ACHN (cell line): ENCODE data around the gene AP1G2.
A peak's percentile ranks its signal among the peaks of the same experiment; 100 is the strongest.
"Not testable (repeated sequence)": the region's sequence is repeated elsewhere in the genome, so short reads cannot be mapped to it uniquely, and the experiment has no call there.

Source experiments
- DNase-seq: peaks from one replicate; pipeline ENCODE4 v3.0.0-alpha.2; 2015
- in situ Hi-C: cut with HindIII; loops from 2 replicates; pipeline ENCODE4 v1.10.0; 2017; ENCODE audit warnings: low sequenced_read_pairs, low pct_ligation_motif_present, low pct_unique_long_range_greater_than_20kb

AP1G2 gene

DNA sequence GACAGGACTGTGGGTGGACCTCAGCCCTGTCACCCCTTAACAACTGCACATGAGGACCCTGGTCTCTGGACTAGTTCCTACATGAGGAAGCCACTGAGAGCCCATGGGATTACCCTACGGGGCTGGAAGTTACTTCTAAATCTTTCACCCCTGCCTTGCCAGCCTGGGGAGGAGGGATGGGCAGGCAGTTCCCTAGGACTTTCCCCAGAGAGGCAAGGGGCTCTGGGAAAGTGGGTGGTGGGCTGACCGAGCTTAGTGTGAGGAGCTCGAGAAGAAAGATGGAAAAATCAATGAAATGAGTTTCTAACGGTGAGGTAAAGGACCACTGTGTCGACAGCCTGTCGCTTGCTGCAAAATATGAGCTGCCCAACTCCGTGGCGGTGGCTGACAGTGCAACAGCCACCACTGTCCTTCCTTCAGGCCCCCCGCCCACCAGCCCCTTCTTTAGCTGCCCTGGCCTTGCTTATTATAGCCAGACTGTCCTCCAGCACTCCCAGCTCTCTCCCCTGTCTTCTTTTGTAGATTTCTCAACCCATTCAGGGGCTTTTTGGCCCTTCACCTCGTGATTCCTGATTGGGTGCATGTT is 21.0 kb downstream of the AP1G2 start:
- in situ Hi-C loops = no loop called here

DNA sequence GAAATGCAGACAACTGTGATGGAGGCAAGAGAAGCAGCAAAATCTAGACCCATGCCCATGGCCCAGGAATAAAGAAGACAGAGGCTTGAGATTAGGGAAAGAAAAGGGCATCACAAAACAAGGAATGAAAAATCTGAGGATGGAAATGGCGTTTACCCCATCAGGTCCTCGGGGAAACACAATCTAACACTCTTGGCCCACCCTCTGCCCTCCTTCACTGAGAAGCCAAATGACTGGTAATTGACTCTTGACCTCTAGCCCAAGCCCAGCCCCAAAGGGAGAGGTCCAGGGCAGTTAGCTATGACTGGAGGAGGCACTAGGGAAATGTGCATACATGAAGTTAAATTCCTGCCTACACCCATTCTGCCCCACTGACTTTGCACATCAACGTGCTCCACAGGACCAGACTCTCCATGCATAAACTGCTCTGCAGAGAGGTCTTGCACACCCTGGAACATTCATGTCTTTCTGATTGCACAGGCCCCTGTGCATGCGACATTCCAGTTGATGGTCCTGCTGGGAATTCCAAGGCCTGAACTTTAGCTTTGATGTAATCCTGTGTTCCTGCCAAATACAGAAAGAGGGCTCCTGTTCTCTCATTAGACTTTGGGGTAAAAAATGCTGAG is 21.7 kb downstream of the AP1G2 start:
- in situ Hi-C loops = no loop called here
- DNase-seq = no peak

More for the DNA sequence above, 21.0 kb downstream of the AP1G2 start:
- DNase-seq = no peak

DNA sequence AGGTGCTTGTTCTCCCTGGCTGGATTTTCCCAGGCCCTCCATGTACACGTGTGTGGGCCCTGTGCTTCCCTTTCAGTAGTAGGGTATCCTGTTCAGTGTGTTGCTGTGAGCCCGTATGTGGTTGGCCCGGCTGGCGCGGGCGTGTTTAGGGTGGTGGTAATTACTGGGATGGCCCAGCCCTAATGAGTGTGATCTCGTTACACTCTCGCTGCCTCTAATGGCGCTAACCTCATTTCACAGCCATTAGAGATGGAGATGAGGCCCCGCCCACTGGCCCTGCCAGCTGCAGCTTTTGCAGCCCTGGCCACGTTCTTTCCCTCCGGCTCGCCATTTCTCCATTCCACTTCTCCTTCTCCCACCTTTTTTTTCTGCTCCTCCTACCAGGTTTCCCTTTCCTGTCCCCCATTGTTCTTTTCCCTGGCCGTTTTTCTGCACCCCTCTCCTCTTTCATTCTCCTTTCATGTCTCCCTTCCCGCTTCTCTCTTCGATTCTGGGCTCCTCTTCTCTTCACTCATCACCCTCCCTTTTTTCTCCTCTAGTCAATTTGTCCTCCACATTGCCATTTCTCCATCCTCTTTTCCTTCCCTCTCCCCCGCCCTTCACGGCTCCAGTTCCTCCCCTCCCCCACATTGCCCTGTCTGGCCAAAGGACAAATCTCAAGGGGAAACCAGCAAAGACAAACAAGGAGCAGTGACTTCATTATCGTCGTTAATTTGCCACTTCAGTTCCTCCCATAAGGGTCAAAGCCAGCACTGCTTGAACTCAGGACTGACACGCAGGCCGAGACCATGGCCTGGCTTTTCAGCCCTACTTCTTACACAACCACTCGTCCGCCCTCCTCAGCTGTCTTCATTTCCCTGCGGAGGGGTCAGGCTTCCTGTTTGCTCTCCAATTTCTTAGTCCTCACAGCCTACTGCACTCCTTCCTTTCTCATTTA is 22.8 kb downstream of the AP1G2 start:
- in situ Hi-C loops = no loop called here
- no peak for DNase-seq

DNA sequence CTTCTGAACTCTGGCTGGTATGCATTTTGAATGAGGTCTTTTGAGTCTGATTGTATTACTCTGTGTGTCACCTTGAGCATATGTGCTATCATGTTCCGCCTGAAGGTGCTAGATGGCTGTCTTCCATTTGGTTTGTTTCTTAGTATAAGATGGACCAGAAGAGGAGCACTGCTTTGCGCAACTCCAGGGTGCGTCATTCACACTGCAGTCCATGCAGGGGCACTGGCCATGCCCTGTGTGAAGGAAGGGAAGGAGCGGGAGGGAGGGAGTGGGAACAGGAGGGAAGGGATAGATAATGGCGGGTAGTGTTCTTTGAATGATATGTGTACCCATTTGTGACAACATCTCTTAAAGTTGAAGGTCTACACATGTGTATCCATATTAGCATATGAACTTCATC is 24.2 kb downstream of the AP1G2 start:
- in situ Hi-C loops = no loop called here
- DNase-seq = no peak

DNA sequence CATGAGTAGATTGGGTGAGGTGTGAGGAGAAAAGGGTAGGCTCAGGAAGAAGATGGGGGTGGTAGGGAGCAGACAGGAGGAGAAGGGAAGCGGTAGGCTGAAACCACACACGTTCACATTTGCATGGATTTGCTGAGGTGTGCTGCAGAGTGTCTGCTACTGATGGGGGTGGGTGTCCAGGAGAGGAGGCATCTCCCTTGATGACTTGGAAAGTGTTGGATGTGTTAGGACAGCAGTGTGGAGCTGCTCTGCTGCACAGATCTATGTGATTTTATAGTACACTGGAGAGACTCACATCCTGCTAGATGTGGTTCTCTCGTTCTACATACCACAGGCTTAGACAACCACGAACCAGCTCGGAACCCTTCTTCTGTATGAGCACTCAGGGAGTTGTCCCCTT is 25.3 kb downstream of the AP1G2 start:
- in situ Hi-C loops = no loop called here

DNA sequence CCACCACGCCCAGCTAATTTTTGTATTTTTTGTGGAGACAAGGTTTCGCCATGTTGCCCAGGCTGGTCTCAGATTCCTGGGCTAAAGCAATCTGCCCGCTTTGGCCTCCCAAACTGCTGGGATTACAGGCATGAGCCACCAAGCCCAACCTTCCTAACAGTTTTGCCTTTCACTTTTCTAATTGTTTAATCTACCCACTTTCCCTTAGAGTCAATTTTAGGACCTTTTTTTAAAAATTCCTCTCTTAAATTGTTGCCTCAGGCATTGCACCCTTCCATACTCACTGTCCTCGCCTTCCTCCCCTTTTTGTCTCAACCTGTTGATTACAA is 27.5 kb downstream of the AP1G2 start:
- in situ Hi-C loops = no loop called here
- no peak for DNase-seq

More for the DNA sequence above, 25.3 kb downstream of the AP1G2 start:
- no peak for DNase-seq

DNA sequence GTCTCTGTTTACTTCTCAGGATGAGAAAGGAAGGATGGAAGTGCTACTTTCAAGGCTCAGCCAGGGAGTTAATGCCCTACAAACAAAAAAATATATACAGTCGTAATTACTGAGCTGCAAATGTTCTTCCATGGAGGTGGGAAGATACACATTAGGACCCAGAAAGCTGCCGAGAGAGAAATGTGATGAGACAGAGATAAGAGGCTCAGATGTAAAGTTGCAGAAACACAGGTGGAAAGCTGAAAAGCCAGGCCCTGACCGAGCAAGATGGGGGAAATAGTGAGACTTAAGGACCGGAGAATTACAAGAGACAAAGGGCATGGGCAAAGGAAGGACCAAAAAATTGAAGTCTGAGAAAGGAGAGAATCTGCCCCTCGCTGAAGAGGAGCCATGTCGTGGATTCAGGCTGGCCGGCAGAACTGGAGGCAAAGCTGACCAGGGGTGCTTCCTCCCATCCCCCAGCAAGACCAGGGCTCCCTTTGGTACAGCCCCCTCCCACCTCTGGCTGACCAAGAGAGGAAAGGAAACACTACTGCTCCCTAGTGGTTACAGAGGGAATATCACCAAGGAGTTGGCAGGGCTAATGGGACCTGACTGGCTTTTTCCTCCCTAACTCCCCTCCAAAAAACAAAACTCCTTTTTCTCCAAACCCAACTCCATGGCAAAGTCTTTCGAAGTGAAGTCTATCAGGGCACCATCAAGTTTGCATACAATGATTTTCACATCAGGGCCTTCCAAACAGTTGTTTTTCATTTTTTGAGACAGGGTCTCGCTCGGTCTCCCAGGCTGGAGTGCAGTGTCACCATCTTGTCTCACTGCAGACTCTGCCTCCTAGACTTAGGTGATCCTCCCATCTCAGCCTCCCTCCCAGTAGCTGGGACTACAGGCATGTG is 28.1 kb downstream of the AP1G2 start:
- in situ Hi-C loops = no loop called here

DNA sequence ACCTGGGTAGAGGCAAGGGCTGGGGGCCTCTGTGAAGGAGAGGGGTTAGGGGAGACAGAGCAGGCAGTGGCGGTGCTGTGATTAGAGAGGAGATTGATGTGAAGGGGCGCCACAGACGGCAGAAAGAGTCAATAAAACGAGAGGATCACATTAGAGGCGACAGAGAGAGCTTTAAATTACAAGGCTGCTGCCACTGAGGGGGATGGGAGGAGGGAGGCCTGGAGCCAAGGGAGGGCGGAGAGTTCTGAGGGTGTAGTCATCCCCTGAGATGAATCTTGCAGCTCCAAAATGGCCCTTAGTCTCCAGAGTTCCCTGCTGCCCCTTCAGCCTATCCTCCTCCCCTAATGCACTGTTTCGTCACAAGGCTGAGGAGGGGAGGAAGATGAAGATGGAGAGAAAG is 28.8 kb downstream of the AP1G2 start:
- no peak for DNase-seq
- in situ Hi-C loops = no loop called here

More for the DNA sequence above, 28.1 kb downstream of the AP1G2 start:
- peak; percentile 57 for DNase-seq

DNA sequence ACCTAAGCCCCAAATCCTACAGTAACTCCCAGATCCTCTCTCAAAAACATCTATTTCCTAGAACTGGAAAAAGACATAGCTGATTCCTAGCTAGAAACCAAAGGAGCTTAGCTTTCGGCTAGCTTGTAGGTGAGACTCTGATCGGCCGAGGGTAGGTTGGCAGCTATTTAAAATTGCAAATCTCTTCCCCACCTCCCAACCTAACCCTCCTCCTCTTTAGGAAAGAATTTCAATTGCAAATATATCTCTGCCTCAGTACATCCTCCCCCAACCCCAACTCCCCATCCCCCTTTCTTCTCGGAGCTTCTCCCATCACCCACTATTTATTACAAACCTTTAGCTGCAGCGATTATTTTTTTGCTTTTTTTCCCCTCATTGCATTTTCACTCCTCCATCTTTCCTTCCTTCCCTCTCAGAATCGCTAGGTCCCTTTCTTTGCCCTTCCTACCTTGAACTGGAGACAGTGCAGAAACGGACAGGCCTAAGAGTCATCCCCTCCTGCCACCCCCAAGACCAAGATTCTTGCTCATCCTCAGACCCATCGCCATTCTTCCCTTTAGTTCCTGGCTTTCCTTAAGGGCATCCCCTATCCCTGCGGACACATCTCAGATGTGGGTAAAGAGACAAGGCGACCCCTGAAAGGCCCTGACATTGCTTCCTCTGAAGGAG is 29.4 kb downstream of the AP1G2 start:
- in situ Hi-C loops = no loop called here
- DNase-seq = no peak

DNA sequence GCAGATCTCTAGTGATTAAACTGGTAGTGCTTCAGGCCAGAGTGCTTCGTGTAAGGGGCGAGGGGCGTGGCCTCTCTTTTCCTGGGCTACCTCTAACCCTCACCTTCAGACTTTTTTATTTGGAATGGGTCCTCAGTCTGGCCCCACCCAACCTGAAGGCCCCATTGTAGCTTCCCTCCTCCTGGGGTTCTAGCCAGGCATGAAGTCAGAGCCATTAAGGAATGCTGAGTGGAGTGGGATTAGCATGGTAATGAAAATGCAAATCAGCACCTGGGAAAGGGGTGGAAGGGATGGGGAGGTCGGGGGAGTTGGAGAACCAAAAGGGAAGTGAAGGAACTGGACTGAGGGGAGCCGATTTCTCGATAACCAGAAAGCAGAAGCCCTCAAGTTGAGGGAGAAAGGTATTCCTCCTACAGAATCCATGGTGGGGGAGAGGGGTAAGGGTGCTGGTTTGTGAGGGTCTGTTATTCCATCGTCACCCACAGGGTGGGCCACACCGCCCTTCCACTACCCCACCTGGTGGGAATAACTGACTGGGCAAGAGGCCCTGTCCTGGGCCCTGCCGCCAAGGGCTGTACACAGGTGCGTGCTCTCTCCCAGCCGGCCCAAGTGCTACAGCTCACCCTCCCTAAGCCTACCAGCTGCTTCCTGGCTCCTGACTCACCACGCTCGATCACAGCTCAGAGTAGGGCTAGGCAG is 30.1 kb downstream of the AP1G2 start:
- peak; percentile 27 for DNase-seq
- in situ Hi-C loops = no loop called here

DNA sequence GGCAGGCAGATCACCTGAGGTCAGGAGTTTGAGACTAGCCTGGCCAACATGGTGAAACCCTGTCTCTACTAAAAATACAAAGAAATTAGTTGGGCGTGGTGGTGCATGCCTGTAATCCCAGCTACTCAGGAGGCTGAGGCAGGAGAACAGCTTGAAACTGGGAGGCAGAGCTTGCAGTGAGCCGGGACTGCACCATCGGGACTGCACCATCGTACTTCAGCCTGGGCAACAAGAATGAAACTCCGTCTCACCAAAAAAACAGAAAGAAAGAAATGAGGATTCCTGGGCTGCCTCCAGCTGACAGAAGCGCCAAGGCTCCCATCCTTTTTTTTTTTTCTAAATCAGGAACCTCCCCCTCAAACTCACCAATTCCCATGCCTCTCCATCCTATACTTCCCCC is 30.7 kb downstream of the AP1G2 start:
- DNase-seq, in situ Hi-C loops: not testable (repeated sequence)

DNA sequence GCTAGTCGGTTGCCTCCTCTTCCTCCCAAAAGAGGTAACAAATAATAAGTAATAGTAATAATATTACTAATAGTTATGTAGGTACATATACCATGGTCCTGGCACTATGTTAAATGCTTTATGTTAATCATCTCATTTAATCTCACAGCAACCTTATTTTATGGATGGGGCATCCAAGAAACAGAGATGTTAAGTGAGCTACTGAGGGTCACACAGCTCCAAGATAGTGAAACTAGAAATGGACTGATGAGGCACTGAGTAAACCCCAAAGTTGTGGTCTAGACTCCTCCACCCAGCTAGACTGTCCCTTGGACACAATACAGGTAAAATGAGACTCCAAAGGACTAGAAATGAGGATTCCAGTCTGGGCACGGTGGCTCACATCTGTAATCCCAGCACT is 31.1 kb downstream of the AP1G2 start:
- in situ Hi-C loops = no loop called here

DNA sequence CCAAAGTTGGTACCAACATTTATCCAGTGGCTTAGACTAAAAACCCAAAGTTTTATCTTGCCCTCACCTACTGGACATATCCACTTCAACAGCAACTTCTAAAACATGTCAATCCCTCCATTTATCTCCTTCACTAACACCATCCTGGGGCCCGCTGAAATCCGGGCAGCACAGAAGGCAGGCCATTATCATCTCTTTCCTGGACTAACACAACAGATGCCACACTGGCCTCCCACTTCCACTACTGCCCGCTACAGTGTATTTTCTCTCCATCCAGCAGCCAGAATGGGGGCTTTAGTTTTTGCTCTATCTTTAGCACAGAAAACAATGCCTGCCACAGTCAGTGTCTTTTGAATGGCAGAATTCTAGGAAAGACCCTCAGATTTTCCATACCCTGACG is 31.6 kb downstream of the AP1G2 start:
- in situ Hi-C loops = no loop called here
- DNase-seq = no peak

More for the DNA sequence above, 31.1 kb downstream of the AP1G2 start:
- no peak for DNase-seq

DNA sequence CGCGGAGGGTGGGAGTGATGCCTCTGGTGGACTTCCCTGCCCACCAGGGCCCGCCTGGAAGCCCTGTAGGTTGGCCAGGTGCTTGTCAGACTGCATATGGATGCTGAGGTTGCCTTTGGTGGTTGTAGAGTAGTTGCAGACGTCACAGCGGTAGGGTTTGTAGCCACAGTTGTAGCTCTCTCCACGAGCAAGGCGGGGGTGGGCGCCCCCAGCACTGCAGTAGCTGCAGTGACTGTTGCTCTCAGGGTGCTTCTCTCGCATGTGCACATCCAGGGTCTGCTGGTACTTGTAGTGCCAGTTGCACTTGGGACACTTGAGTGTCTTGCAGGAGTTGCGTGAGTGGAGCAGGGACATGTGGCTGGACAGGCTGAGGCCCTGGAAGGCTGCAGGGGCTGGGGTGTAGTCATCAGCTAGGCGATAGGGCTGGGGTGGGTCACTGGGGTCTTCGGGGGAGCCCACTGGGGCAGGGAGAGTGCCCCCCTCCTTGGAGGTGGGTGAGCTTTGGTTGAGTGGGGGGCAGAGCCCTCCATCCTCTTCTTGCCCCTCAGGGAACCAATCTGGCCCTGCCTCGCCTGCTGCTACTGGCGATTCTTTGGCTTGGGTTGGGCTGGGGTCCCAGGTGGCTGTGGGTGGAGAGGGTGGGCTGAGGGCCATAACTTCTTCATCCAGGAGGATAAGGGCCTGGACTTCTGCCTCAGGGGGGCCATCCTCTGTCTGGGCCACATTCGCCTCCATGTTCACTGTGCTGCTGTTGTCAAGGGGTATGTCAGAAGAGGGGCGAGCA is 33.7 kb downstream of the AP1G2 start:
- DNase-seq = no peak
- in situ Hi-C loops = no loop called here

DNA sequence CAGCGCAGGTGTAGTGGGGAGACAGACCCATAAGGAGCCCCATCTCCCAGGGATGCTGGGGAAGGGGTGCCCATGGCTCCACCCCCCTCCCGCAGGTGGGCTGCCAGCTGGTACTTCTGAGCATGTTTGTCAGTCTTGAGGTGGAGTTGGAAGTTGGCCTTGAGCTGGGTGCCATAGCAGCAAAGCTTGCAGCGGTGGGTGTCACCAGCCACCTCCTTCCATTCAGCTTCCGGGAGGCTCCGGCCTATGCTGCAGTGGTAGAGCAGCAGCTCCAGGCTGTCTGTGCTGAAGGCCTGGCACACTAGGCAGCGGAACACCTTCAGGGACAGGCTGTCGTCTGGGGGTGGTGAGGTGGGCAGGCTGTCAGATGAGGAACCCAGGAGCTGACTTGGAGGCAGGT is 34.9 kb downstream of the AP1G2 start:
- in situ Hi-C loops = no loop called here

DNA sequence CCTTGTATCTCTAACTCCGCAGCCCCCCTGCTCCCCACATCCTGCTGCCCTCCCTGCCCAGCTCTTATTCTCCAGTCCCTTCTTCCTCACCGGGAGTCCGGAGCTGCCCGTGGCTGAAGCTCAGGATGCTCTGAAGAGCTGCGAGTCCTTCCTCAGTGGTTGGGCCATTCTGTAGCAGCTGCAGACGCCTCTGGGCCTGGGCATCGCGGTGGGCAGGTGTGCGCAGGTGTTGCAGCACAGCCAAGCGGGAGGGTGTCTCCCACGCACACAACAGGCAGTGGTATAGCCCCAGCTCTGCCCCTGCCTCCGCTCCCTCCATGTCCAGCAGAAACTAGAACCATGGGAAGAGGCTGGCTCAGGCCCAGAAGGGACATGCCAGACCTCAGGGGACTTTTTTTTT is 36.2 kb downstream of the AP1G2 start:
- in situ Hi-C loops = no loop called here
- no peak for DNase-seq

More for the DNA sequence above, 34.9 kb downstream of the AP1G2 start:
- DNase-seq = no peak
